DLD1 (cell line): ENCODE results near the gene CALB2.
"Not testable (repeated sequence)": the region's sequence is repeated elsewhere in the genome, so short reads cannot be mapped to it uniquely, and the experiment has no call there.

Experiments used
- in situ Hi-C: cut with HindIII; loops from 2 replicates; pipeline ENCODE4 v1.10.0; 2017; ENCODE audit warnings: low sequenced_read_pairs

Gene CALB2, protein sequence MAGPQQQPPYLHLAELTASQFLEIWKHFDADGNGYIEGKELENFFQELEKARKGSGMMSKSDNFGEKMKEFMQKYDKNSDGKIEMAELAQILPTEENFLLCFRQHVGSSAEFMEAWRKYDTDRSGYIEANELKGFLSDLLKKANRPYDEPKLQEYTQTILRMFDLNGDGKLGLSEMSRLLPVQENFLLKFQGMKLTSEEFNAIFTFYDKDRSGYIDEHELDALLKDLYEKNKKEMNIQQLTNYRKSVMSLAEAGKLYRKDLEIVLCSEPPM

DNA sequence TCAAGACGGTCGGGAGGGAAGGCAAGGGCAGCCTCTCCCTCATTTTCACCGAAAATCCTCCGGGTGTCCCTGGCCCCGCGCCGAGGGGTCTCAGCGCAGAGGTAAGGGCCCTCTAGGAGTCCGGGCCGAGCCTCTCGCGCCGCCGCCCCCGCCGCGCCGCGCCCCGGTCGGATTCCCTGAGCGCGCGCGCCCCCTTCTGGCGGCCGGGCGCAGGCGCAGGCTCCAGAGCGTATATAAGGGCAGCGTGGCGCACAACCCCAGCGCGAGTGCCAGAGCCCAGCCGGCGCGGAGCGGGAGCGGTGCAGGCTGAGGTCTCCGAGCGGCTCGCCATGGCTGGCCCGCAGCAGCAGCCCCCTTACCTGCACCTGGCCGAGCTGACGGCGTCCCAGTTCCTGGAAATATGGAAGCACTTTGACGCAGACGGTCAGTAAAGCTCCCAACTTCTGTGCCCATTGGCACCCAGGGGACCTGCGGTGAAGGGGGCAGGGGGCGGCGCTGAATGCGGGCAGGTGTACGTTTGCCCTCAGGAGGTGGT is at the start of gene CALB2:
Gene CALB2, plus strand, starts transcription at position 260 of the 535 bp plus-strand sequence. Its CDS starts 70 bp downstream, at position 330.
- in situ Hi-C loops, result no loop called here

DNA sequence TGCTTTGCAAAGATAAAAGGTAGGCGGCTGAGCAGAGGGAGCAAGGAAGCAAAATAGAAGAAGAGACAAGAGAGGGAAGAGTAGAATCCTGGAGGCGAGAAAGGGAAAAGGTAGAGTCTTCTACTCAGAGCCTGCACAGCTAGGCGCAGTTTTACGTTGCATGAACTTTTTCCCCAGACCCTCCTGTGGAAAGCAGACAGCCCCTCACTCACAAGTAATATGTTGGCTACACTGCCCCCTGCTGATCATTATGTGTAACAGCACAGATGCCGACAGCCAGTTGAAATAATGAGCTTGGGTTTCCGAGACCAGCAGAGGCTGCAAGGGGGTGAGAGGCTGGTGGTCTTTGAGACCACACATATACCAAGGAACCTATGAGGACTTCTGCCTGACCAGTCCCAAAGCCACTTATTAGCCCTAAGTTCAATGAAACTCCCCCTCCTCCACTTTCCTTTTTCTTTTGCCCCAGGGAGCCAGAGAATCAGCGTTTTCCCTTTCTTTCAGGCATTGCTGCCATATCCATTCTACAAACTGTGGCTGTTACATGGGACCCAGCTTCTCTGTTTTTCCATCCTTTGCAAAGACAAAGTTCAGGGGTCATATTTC is 46.9 kb upstream of the CALB2 start:
- in situ Hi-C loops, result no loop called here

DNA sequence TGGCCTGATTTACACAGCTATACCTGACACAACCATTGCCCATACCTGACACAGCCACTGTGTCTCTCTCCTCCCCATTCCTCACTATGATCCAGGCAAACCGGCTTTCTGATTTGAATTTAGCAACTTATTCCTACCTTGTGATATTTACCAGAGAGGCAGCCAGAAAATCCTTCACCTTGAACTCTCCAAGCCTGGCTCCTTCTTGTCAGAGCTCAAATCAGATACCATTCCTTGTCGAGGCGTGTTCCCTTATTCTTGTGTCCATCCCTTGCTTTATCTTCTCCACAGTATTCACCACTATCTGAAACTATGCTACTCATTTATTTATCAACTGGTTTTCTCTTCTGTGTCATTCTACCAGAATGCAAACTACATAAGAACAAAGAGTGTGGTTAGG is 44.9 kb upstream of the CALB2 start:
- in situ Hi-C loops, result not testable (repeated sequence)

DNA sequence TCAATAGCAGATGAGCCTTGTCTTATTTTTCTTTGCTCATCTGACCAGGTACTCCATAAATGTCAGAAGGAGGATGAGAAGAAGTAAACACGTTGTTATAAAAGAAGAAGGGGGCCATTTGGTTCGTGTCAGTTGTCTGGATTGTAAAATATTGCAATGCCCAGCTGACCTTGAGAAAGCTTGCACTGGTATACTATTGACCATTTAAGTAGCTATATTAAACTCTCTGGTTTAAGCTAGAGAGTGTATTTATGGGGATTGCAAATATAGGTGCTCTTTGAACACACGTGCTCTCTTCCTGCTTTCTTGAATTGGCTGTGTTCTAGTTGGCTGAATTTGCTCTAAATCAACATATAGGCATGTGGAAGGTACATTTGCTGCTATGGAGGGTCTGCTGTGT is 43.3 kb upstream of the CALB2 start:
- in situ Hi-C loops, result no loop called here

DNA sequence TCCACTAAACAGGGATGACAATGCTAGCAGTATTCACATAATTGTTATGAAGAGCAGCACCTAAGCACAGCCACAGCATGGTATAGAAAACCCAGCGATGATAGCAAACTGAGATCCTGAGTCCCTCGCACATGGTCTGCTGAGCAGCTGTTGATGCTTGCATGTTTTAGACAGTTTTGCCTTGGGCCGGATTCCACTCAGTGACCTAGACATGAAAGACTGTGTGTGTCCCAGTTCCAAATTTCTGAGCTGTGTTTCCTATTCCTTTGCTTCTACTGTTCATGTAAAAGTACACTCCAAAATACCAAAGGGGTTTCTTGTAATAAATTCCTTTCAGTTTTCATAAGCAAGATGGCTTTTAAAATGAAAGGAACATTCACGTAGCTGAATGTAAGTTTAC is 38.5 kb upstream of the CALB2 start:
- in situ Hi-C loops, result no loop called here

DNA sequence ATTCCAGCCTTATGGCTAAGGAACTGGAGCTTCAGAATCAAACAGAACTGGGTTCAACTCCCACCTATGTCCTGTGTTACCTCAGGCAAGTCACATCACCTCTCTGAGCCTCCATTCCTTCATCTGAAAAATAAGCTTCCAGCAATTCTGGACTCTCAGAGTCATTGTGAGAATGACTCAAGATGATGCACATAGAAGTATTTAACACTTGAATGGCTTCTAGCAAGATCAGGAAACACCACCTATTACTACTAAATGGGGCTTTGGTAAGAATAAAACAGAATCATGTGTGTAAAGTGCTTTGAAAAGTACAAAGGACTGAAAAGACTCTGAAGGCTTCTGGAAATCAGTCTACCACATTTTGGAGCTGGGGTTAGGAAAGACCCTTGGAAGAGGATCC is 30.8 kb upstream of the CALB2 start:
- in situ Hi-C loops, result no loop called here

DNA sequence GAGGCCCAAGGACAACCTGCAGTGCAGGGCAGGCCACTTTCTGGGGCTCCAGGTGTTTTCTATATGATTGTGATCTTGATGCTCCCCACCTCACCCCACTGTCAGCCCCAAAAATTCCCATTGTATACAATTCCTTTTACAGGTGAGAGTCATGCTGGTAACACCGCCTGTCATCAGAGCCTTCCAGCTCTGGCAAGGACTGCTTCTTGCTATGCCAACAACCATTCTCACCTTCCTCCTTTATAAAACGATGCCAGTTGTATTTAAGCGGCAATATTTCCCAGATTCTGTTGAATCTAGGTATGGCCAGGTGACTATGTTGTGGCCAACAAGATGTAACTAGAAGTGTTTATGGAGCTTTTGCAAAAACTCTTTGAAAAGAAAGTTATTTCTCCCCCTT is 30.4 kb upstream of the CALB2 start:
- in situ Hi-C loops, result no loop called here

DNA sequence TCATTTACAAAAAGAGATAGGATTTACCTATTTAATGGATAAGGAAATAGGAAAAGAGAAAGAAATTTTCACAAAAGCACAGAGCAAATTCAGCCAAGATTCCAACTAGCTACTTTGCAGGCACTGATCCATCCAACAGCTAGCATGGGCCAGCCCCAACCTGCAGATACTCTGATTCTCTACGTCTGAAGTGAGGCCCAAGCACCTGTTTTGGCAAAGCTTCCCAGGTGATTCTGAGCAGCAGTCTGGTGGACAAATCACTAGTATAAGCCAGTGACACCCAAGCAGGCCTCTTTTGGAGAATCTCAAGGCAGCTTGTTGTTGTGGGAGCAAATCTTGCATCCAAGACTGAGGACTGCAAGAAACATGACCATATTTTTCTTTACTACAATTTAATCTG is 20.9 kb upstream of the CALB2 start:
- in situ Hi-C loops, result no loop called here

DNA sequence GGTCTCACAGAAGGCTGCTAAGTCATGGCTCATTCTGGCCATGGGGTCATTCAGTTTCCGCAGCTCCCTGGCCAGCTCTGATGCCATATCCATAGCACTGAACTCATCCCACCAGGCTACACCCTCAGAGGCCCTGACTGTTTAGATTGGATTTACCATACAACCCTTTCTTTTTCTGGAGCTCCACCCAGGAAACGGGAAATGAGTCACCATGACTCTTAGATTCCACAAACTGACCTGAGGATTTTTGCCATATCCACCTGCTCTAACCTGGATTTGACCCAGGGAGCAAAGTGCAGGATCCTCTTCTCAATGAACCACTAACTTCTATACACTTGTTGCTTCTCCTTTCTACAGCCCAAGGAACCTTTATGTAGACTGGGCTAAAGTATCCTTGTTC is 20.3 kb upstream of the CALB2 start:
- in situ Hi-C loops, result no loop called here

DNA sequence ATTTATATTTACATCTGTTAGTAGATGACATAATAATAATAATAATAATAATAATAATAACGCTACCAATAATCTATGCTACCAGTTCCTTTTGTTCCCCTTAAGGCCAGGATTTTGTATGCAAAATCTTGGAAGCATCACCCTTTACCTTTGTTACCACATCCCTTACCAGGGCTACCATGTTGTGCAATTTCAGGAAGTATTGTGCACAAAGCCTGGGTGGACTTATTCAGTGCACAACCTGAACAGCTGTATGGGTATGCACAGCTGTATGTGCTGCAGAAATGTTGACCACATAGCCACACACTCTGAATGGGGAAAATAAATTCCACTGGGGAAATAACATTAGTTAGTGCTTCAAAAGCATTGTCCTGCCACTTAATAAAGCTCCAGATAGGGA is 19.9 kb upstream of the CALB2 start:
- in situ Hi-C loops, result no loop called here

DNA sequence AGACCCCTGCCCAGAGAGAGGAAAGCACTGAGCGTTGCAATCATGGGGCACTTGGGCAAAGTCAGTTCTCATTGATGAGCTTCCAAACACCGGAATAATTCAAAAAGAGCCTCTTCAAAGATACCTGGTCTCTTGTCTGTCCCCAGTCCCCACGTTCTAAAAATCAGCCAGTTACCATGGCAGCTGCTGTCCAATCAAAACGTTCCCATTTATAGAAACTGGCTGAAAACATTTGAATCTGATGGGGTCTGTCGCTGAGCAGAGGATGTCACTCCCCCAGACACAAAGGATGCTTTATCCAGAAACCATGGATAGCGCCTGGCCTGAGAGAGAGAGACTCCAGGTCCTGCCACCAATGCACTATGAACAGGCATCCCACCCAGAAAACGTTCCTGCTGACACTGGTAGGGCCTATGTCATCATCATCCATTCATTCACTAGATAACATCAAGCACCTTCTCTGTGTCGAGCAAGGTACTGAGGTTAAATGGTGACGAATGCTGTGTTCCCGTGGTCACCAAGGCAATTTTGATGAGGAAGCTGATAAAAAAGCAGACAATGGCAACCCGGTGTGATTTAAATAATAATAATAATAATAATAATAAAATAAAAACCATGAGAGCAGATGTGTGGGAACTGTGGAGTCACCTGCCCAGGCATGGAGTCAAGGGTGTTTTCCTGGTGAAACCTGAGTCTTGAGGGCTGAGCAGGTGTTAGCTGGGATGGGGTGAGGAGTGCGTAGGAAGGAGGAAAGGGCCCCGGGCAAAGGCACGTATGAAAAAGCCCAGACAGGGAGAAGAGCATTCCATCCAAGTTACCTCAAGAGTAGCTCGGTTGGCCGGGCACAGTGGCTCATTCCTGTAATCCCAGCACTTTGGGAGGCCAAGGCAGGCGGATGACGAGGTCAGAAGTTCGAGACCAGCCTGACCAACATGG is 19.0 kb upstream of the CALB2 start:
- in situ Hi-C loops, result no loop called here

DNA sequence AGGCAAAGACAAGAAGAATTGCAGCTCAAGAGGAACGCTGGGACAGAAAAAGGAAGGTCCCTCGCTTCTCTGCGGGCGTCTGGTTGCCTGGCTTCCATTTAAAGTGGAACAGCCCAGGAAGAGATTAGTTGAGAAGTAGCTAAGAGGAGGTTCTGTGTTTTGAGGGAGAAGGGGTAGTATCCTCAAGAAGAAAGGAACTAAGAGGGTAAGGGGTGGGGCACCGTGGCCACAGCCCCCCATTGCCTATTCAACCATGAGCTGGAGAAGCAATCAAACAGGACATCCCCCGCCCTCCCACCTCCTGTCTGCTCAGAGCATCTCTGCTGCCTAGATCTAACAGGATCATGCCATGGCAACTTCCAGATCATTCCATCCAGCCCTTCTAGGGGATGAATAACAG is 18.1 kb upstream of the CALB2 start:
- in situ Hi-C loops, result no loop called here

DNA sequence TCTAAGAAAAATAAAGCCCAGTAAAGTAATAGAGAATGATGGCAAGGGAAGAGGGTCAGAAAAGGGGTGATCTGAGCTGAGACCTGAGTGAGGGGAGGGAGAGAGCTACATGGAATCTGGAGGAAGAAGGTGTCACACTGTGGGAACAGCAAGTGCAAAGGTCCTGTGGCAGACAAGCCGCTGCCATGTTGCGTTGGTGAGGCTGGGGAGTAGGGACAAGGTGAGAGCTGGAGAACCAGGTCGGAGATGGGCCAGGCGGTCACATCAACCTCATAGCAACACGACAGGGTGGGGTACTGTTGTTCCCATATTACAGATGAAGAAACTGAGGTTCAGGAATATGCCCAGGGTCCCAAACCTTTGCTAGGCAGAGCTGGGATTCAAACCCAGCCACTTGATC is 16.6 kb upstream of the CALB2 start:
- in situ Hi-C loops, result no loop called here

DNA sequence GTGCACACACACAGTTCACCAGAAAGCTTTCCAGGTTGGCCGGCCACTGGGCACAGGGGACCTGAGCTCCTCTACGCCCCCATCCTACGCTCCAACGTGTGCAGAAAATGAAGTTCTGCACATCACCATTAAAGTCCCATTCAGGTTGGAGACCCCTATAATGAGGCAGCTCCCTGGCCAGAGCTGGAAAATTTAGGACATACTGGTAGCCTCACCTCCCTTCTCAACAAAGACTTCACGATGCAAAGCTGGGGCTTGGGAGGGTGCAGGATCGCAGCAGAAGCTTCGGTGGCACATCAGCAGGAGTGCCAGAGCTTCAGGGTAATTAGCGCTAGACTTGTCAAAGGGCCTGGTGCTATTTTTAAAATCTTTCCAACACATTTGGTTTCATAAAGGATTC is 15.4 kb upstream of the CALB2 start:
- in situ Hi-C loops, result no loop called here

DNA sequence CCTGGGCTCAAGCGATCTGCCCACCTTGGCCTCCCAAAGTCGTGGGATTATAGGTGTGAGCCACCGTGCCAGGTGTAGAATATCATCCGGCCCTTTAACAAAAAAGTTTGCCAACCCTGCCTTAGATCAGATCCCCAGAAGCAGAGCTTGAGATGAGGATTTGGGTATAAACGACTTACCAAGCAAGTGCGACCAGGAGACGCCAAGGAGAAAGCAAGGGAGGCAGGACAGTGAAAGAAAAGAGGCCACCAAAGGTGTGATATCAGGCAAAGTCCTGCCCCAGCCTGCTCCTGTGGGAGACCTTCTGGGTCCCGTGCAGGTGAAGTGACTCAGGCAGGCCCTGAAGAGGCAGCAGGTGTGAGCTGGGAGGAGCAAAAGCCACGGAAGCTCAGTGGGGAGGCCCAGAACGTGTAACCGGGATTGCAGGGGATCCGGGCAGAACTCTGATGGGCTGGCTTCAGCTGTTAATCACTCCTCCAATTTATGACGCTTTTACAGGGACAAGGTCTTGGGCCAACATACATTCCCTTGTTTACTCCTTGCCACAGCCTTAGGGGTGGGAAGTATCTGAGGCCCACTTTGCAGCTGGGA is 14.1 kb upstream of the CALB2 start:
- in situ Hi-C loops, result no loop called here

DNA sequence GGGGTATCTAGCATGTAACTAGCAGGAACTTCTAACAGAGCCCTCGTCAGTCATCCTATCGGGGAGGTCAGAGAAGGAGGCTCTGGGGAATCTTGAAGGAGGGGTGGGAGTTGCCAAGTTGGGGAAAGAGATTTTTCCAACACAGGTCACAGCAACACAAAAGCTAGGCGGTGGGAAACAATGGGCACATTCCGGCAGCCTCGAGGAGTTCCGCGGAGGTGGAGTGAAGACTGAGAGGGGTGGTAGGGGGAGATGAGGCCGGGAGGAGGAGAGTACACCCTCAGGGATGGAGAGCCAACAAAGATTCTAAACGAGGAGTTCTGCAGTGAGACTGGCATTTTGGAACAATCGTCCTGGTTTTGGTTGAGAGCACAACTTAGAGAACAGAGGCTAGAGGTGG is 13.5 kb upstream of the CALB2 start:
- in situ Hi-C loops, result no loop called here

DNA sequence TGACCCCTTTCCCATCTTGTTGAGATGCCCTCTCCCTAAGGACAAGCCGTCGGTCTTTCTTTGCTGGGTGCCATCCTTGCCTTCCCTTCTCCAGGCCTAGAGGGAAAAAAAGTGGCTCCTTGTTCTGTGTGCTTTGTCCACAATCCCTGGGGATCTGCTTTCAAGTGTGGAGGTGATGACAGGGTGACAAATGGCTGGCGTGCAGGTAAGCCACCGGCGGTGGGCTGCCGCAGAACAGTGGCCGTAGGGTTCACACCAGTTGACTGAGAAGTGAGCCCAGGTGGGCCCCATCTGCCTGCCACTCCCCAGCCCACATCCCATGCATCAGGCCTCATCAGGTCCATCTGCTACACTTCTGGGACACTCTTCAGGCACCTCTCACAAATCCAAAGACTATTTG is 11.4 kb upstream of the CALB2 start:
- in situ Hi-C loops, result no loop called here

DNA sequence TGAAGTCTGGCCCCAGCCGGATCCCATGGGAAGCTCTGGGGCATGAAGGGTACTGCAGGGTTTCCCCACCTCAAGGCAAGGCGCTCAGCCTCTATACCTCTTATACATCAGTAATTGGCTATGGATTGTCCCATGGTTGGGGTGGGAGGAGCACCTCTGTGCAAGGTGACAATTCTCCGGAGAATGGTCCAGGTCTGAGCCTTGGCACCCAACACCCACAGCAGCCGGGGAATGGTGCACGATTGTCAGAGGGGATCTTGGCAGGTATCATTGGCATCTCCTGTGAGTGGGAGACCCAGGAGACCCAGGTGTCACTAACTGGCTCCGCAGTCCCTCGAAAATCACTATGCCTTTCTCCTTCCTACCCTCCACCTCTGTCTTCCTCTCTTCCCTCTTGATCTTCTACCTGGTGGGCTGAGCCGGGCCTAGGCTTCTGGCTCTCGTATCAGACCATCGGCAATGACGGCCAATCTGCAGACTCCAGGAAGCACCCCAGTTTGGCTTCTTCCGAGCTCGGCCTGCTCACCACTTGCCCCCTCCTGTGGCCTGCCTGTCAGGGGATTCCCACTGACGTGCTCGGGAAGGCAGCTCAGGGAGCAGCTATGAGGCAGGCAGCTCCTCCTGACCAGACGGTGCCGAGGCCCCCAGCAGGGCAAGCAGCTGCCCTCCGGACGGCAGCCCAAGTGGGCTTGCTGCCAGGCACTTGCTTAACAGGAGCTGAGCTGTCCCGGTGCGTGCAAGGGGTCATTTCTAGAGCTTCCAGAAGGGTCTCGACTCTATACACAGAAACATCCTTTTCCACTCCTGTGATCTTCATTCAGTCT is 10.0 kb upstream of the CALB2 start:
- in situ Hi-C loops, result no loop called here

DNA sequence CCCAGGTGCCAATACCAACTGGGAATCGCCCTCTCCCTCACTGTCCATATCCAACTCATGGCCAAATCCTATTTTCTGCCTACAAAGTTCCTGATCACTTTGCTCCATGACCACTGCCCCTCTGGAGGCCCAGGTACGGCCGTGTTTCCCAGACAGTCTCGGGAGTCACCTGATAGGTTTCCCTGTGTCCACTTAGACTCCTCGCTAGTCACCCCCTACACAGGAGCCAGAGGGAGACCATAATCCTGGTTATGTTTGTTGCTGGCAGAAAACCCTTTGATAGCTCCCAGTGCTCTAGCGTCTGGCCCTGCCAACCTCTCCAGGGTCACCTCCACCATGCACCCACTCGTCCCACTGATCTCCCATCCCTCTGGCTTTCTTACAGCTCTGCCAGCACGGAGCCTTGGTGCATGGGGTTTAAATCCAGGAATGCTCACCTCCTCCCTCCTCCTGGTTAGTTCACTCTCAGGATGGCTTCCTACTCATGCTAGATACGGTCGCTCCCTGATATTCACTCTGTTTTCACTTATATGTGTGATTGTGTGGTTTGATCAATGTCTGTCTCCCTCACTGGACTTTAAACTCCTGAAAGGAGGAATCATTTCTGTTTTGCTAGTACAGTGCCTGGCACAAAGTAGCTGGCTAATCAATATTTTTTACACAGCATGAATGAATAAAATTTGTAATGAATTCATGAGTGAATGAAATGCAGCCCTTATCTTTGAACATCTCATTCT is 7.5 kb upstream of the CALB2 start:
- in situ Hi-C loops, result no loop called here

DNA sequence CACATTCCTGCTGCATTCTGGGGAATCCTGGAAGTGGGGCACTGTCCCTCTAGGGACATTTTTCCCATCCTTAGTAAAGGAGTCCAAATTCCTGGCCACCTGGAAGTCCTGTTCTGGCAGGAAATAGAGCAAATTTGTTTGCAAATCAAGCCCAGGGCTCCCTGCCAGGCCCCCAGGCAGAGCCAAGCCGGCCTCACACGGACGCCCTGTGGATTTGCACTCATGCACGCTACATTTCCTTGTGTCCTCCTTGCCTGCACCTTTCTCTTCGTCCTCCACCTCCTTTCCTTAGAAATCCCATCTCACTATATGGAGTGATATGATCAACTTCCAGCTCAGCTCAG is 7.0 kb upstream of the CALB2 start:
- in situ Hi-C loops, result no loop called here
